ENCODE results near the gene PDIA3. TPM values are rescaled to one million over a fixed set of nuclear protein-coding genes. Genes with fewer than 3 reads are reported as not detected.

Gene PDIA3
- total and polyA plus RNA-seq, 12 donors, result 100 to 257 (median 144) TPM

- H3K27ac ChIP-seq, result peak overlapping the region in 3 of 10 donors; percentile 34 to 86 (median 34)
- DNase-seq, result no peak
- H3K9me3 ChIP-seq, result no peaks in the 10 kb centered on the region
- peaks cover 0 to 40% (median 32%) of the 10 kb centered on the region in 9 donors for H3K36me3 ChIP-seq
- H3K4me1 ChIP-seq, result peaks cover 4 to 29% (median 17%) of the 10 kb centered on the region in 9 donors
- peak in 6 of 9 donors; percentile 21 to 41 (median 34) for TF ChIP-seq CTCF (IDR thresholded peaks at IDR 0.05)
- H3K4me3 ChIP-seq, result no peak overlapping the region
- ATAC-seq, result peak in 6 of 8 donors; percentile 5 to 38 (median 18)
- intact Hi-C loops (cut with DNase I), result no loop called here
- no peaks in the 10 kb centered on the region for H3K27me3 ChIP-seq
- WGBS, 2 donors, result 100% methylated on average over 1 of the region's 1 CpG
Observed at GRCh38 chr15:43775411-43775965, 29.2 kb downstream of the PDIA3 start.

GRCh38 chr15:43776101-43776717, 30.0 kb downstream of the PDIA3 start:
- Histone ChIP-seq H3K36me3 (peaks cover 0 to 32% (median 25%) of the 10 kb centered on the region in 9 donors), H3K27me3 (no peaks in the 10 kb centered on the region), H3K4me1 (peaks cover 4 to 28% (median 17%) of the 10 kb centered on the region in 9 donors), H3K9me3 (no peaks in the 10 kb centered on the region), H3K4me3 (peak overlapping the region; percentile 47 to 94 (median 68)), H3K27ac (peak overlapping the region in 9 of 10 donors; percentile 70 to 86 (median 84))
- TF ChIP-seq CTCF (IDR thresholded peaks at IDR 0.05), result no peak
- DNase-seq, result no peak
- ATAC-seq, result peak; percentile 1 to 34 (median 4)
- WGBS, 2 donors, result 37 to 48% methylated on average over 35 of the region's 35 CpGs
- intact Hi-C loops (cut with DNase I), result no loop called here

GRCh38 chr15:43776718-43777266, 30.6 kb downstream of the PDIA3 start, which contains the start of gene ELL3:
TSS of gene ELL3 (minus strand) at chr15:43776966. CDS start at chr15:43776901, 65 bp downstream.
- Histone ChIP-seq H3K4me3 (peak within 1 kb of the TSS; percentile 47 to 94 (median 68)), H3K9me3 (no peaks in the 10 kb centered on the region), H3K4me1 (peaks cover 4 to 27% (median 17%) of the 10 kb centered on the region in 9 donors), H3K36me3 (peaks cover 0 to 27% (median 20%) of the 10 kb centered on the region in 9 donors), H3K27ac (peak within 1 kb of the TSS in 9 of 10 donors; percentile 70 to 86 (median 84)), H3K27me3 (no peaks in the 10 kb centered on the region)
- no peak for TF ChIP-seq CTCF (IDR thresholded peaks at IDR 0.05)
- DNase-seq (peak; percentile 67 to 83), ATAC-seq (peak; percentile 80 to 91 (median 88))
- WGBS, 2 donors, result 1% methylated on average over 41 of the region's 41 CpGs
- intact Hi-C loops (cut with DNase I), result no loop called here

- Histone ChIP-seq H3K27ac (peak overlapping the region in 9 of 10 donors; percentile 70 to 86 (median 84)), H3K36me3 (peaks cover 0 to 21% (median 15%) of the 10 kb centered on the region in 9 donors), H3K9me3 (no peaks in the 10 kb centered on the region), H3K27me3 (no peaks in the 10 kb centered on the region), H3K4me1 (peaks cover 4 to 25% (median 17%) of the 10 kb centered on the region in 9 donors), H3K4me3 (peak overlapping the region; percentile 47 to 94 (median 68))
- peak; percentile 69 to 75 for DNase-seq
- 3% methylated on average over 31 of the region's 31 CpGs for WGBS, 2 donors
- ATAC-seq, result peak; percentile 76 to 83 (median 79)
- TF ChIP-seq CTCF (IDR thresholded peaks at IDR 0.05), result peak; percentile 32 to 83 (median 68)
- intact Hi-C loops (cut with DNase I), result no loop called here
Observed at GRCh38 chr15:43777267-43777914, 31.2 kb downstream of the PDIA3 start.

All from heart right ventricle (tissue), 16 donors.